ENCODE measurements around the gene HSPA12A. TPM values are rescaled to one million over a fixed set of nuclear protein-coding genes. Genes with fewer than 3 reads are reported as not detected.

Gene HSPA12A
- total and polyA plus RNA-seq, 4 donors, result 2.0 to 9.8 (median 5.0) TPM

GRCh38 chr10:116764979-116765378, 22.6 kb upstream of the HSPA12A start:
- no peaks in the 10 kb centered on the region for H3K27me3 ChIP-seq (ENCODE audit: control insufficient read depth in 3 of 3, insufficient read depth in 3 of 3, low read length in 2 of 3)

DNA sequence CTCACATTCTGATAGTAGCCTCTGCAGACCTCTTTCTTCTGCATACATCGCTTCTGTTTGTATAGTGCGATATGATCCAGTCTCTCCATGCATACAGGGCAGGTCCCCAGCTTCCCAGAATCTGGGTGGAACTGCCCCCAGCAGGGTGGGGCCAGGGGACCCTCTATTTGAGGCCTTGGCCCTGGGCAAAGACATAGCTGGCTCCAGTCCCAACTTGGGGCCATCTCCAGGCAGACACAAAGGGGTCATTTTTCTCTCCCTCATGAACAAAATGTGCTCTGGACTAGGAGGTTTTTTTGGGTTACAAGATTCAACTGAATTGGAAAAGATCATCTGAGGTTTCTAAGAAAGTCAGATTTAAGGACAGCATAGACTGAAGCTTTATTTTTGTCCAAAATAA, 21.1 kb upstream of the HSPA12A start:
- peaks cover 0 to 8% (median 0%) of the 10 kb centered on the region in 4 donors for H3K9me3 ChIP-seq (ENCODE audit: control insufficient read depth in 4 of 4, insufficient read depth in 3 of 4, low read length in 3 of 4)
- no peaks in the 10 kb centered on the region for H3K27me3 ChIP-seq (ENCODE audit: control insufficient read depth in 3 of 3, insufficient read depth in 3 of 3, low read length in 2 of 3)
- H3K4me3 ChIP-seq, result no peak overlapping the region
- peaks cover 0 to 7% (median 0%) of the 10 kb centered on the region in 5 donors for H3K4me1 ChIP-seq (ENCODE audit: control insufficient read depth in 5 of 5, insufficient read depth in 5 of 5, low read length in 5 of 5)
- H3K27ac ChIP-seq (ENCODE audit: low read depth in 1 of 2, low read length in 1 of 2), result no peak overlapping the region
- no peak for ATAC-seq (ENCODE audit: insufficient read depth, low FRiP score)
- WGBS, 2 donors, result 94 to 95% methylated on average over 2 of the region's 2 CpGs
- TF ChIP-seq, protein P1, sequence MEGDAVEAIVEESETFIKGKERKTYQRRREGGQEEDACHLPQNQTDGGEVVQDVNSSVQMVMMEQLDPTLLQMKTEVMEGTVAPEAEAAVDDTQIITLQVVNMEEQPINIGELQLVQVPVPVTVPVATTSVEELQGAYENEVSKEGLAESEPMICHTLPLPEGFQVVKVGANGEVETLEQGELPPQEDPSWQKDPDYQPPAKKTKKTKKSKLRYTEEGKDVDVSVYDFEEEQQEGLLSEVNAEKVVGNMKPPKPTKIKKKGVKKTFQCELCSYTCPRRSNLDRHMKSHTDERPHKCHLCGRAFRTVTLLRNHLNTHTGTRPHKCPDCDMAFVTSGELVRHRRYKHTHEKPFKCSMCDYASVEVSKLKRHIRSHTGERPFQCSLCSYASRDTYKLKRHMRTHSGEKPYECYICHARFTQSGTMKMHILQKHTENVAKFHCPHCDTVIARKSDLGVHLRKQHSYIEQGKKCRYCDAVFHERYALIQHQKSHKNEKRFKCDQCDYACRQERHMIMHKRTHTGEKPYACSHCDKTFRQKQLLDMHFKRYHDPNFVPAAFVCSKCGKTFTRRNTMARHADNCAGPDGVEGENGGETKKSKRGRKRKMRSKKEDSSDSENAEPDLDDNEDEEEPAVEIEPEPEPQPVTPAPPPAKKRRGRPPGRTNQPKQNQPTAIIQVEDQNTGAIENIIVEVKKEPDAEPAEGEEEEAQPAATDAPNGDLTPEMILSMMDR (IDR thresholded peaks at IDR 0.05; ENCODE audit: control extremely low read depth, extremely low read depth), result no peak
- H3K36me3 ChIP-seq (ENCODE audit: control insufficient read depth in 4 of 4, insufficient read depth in 4 of 4, low read length in 4 of 4), result no peaks in the 10 kb centered on the region
- no peak for DNase-seq
- no peak overlapping the region for H3K9ac ChIP-seq (ENCODE audit: insufficient read depth in 1 of 2, low read length in 2 of 2)

More at GRCh38 chr10:116764979-116765378, 22.6 kb upstream of the HSPA12A start:
- H3K4me3 ChIP-seq, result no peak overlapping the region
- no peak overlapping the region for H3K9ac ChIP-seq (ENCODE audit: insufficient read depth in 1 of 2, low read length in 2 of 2)
- peaks cover 0 to 8% (median 0%) of the 10 kb centered on the region in 4 donors for H3K9me3 ChIP-seq (ENCODE audit: control insufficient read depth in 4 of 4, insufficient read depth in 3 of 4, low read length in 3 of 4)
- no peak overlapping the region for H3K27ac ChIP-seq (ENCODE audit: low read depth in 1 of 2, low read length in 1 of 2)
- H3K36me3 ChIP-seq (ENCODE audit: control insufficient read depth in 4 of 4, insufficient read depth in 4 of 4, low read length in 4 of 4), result no peaks in the 10 kb centered on the region
- DNase-seq (no peak), ATAC-seq (ENCODE audit: insufficient read depth, low FRiP score) (no peak)
- TF ChIP-seq, protein P1 (IDR thresholded peaks at IDR 0.05; ENCODE audit: control extremely low read depth, extremely low read depth), result no peak
- H3K4me1 ChIP-seq (ENCODE audit: control insufficient read depth in 5 of 5, insufficient read depth in 5 of 5, low read length in 5 of 5), result peaks cover 0 to 7% (median 0%) of the 10 kb centered on the region in 5 donors

DNA sequence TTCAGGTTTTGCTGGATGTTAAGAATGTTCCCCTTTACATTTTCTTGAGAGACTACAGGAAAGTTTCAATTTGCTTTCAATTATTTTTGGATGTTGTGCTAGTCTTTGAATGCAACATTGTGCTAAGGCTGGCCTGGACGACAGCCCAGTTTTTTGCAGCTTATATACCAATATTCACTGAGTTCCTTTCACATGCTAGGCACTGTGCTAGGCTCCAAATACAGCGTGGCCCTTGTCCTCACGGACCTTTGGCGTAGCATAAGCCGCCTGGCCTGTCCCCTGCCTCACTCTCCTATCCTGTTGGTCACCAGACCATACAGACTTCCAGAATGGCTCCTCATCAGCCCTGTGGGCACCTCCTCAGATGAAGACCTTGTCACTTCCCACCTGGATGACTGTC, 19.5 kb upstream of the HSPA12A start:
- Histone ChIP-seq H3K4me1 (ENCODE audit: control insufficient read depth in 5 of 5, insufficient read depth in 5 of 5, low read length in 5 of 5) (no peaks in the 10 kb centered on the region), H3K36me3 (ENCODE audit: control insufficient read depth in 4 of 4, insufficient read depth in 4 of 4, low read length in 4 of 4) (no peaks in the 10 kb centered on the region), H3K27ac (ENCODE audit: low read depth in 1 of 2, low read length in 1 of 2) (no peak overlapping the region), H3K27me3 (ENCODE audit: control insufficient read depth in 3 of 3, insufficient read depth in 3 of 3, low read length in 2 of 3) (no peaks in the 10 kb centered on the region), H3K9me3 (ENCODE audit: control insufficient read depth in 4 of 4, insufficient read depth in 3 of 4, low read length in 3 of 4) (peaks cover 0 to 5% (median 0%) of the 10 kb centered on the region in 4 donors), H3K4me3 (no peak overlapping the region), H3K9ac (ENCODE audit: insufficient read depth in 1 of 2, low read length in 2 of 2) (no peak overlapping the region)
- TF ChIP-seq, protein P1 (IDR thresholded peaks at IDR 0.05; ENCODE audit: control extremely low read depth, extremely low read depth), result no peak
- no peak for DNase-seq
- no peak for ATAC-seq (ENCODE audit: insufficient read depth, low FRiP score)
- 85 to 89% methylated on average over 5 of the region's 5 CpGs for WGBS, 2 donors

- Histone ChIP-seq H3K36me3 (ENCODE audit: control insufficient read depth in 4 of 4, insufficient read depth in 4 of 4, low read length in 4 of 4) (no peaks in the 10 kb centered on the region), H3K27ac (ENCODE audit: low read depth in 1 of 2, low read length in 1 of 2) (no peak overlapping the region), H3K27me3 (ENCODE audit: control insufficient read depth in 3 of 3, insufficient read depth in 3 of 3, low read length in 2 of 3) (no peaks in the 10 kb centered on the region), H3K9me3 (ENCODE audit: control insufficient read depth in 4 of 4, insufficient read depth in 3 of 4, low read length in 3 of 4) (peaks cover 0 to 5% (median 0%) of the 10 kb centered on the region in 4 donors), H3K4me3 (no peak overlapping the region), H3K4me1 (ENCODE audit: control insufficient read depth in 5 of 5, insufficient read depth in 5 of 5, low read length in 5 of 5) (peaks cover 0 to 8% (median 2%) of the 10 kb centered on the region in 5 donors), H3K9ac (ENCODE audit: insufficient read depth in 1 of 2, low read length in 2 of 2) (no peak overlapping the region)
- ATAC-seq (ENCODE audit: insufficient read depth, low FRiP score) (no peak), DNase-seq (no peak)
- WGBS, 2 donors, result 78 to 88% methylated on average over 8 of the region's 8 CpGs
- TF ChIP-seq, protein P1 (IDR thresholded peaks at IDR 0.05; ENCODE audit: control extremely low read depth, extremely low read depth), result no peak
Measured at GRCh38 chr10:116760919-116761318, 18.6 kb upstream of the HSPA12A start.
